A172 (cell line): ENCODE results near the gene VAPB. TPM values are rescaled to one million over a fixed set of nuclear protein-coding genes. Genes with fewer than 3 reads are reported as not detected.

ENCODE experiments used
- DNase-seq: peaks from one replicate; pipeline ENCODE4 v3.0.0-alpha.2; 2015; ENCODE audit warnings: low spot score
- total RNA-seq: library from RNA; depleted of rRNA; stranded (reverse); fragments of >200 nt; shearing (Covaris generic); gene quantifications from 2 replicates; pipeline ENCODE4 v1.2.3, GENCODE V29; 2014

The VAPB gene
- total RNA-seq, 1 experiment from 2014 or later = 10.0 TPM

DNA sequence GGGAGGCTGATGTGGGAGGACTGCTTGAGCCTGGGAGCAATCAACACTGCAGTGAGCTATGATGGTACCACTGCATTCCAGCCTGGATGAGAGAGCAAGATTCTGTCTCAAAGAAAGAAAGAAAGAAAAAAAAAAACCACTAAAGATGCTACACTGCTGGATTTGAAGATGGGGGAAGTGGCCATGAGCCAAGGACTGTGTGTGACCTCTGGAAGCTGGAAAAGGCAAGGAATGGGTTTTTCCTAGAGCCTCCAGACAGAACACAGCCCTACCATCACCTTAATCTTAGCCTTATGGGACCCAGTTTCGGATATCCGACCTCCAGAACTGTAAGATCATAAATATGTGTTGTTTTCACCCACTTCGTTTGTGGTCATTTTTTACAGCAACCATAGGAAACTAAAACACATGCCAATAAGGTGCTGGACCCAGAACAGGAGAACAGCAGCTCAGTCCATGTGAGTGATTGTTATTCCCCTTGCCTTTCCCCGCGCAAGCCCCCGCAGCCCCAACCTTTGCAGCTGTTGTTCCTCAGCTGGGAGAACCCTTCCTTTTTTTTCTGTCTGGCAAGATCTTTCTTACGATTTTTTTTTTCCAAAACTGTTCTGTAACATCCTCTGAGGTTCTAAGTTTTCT lies 11.1 kb upstream of the VAPB start:
- no peak for DNase-seq

DNA sequence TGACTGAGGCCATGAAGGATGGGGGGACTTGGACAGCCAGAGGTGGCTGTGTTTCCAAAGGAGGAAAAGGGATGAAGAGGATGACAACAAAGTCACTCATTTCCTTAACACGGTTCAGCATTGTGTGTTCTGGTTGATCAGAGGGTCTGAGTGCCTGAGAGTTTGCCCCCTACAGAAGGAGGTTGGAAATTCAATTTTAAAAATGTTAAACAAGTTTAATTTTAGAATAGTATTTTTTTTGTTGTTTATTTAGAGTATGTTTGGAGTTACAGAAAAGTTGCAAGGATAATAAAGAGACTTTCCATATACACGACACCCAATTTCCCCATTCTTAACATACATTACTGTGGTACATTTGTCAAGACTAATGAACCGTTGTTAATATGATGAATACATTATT lies 10.3 kb upstream of the VAPB start:
- DNase-seq = no peak

DNA sequence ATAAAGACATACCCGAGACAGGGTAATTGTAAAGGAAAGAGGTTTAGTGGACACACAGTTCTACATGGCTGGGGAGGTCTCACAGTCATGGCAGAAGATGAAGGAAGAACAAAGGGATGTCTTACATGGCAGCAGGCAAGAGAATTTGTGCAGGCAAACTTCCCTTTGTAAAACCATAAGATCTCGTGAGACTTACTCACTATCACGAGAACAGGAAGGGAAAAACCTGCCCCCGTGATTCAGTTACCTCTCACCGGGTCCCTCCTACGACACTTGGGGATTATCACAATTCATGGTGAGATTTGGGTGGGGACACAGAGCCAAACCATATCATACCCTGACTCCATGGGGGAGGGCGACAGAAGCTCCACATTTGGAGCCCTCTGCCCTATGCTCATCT lies 7.4 kb upstream of the VAPB start:
- DNase-seq = no peak

DNA sequence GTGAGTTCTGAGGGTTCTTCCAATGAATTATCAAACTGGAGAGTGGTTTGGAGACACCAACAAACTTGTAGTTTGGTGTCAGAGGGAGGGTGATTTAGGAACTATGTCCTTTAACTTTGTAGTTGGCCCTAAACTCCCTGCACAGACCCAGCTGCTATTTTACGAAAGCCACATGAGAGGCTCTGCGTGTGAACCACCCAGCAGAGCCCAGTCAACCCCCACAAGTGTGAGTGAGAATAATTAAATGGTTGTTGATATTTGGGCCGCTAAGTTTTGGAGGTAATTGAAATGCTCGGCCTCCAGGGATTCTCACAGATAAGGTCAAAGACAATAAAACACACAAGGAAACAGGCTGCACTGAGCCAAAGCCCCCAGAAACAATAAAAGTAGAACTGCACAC lies 6.9 kb upstream of the VAPB start:
- DNase-seq = no peak

DNA sequence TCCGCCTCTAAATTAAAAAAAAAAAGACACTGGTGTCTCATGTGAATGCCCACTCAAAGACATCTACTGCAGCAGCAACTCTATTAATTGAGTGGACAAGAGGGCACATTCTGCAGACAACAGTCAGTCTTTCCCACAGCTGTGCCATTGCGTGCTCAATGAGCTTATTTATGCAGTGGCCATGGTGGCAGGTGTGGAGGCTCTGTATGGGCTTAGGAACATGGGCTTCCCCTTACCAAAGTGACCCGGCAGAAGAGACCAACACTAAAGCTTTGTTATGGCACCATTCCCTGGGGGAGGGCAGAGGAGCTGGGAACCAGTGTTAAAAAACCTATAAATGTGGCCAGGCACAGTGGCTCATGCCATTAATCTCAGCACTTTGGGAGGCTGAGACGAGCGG lies 4.2 kb upstream of the VAPB start:
- no peak for DNase-seq

DNA sequence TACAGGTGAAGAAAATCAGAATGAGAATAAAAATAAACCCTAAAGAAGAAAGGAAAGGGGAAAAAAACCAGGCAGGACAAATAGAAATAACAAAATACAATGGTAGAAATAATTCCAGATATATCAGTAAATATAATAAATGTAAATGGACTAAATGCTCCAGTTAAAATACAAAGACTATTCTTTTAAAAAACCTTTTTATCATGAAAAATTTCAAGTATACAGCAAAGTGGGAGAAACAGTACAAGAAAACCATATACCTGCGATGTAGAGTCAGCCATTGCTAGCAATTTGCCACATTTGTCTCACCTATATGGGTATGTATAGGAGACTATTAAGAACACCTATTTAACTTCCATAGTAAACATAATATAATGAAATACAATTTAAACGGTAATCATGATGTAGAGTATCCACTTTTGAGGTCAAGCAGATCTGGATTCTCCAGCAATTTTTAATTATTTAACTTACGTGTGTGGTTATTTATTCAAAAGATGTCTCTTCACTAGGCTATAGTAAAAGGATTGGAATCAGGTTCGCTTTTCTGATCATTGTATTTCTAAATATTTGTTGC lies 914 bp upstream of the VAPB start:
- DNase-seq = no peak

DNA sequence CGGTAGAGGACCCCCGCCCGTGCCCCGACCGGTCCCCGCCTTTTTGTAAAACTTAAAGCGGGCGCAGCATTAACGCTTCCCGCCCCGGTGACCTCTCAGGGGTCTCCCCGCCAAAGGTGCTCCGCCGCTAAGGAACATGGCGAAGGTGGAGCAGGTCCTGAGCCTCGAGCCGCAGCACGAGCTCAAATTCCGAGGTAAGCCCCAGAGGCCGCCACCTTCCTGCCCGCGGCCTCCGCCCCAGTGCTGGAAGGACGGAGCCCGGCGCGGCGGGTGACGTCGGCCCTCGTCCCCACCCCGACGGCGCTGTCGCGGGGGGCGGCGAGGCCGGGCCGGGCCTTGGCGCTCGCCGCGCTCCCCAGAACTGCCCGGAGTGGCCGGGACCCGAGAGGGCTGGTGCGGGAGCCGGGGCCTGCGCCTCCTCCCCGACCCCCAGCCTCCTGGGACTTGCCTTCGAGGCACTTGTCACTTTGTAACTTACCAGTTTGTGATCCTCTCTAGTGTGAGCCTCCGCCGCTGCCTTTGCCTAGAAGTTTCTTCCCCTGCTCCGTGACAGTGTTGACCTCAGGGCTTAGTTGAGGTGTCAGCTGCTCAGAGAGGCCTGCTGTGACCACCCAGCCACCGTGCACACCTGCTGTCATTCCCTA lies 417 bp downstream of the VAPB start:
- no peak for DNase-seq

DNA sequence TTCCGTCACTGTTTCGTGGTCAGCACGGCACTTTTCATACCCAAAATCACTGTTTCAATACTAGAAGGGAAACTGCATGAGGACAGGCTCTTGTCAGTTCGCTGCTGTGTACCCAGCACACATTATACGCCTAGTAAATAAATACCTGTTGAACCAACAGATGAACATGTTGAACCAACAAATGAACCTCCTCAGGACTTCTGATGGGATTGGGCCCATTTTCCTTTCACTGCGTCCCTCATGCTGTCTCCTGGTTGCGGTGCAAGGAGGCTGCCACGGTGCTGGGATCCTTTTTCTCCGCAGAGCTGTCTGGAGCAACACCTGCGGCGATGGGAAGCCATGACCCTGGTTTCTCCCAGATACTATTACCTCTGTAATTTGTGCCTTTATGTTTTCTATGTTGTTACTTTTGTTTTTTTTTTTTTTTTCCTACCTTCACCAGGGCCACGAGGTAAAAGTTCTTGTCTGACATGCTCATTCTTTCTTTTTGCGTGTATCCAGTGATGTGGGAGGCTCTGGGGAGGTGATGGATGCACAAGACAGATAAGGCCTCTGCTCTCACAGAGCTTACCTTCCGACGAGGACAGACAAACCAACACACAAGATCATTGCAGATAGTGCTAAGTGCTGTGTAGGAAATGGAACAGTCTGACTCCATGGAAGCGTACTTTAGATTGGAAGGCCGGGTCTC lies 1.1 kb downstream of the VAPB start:
- no peak for DNase-seq

DNA sequence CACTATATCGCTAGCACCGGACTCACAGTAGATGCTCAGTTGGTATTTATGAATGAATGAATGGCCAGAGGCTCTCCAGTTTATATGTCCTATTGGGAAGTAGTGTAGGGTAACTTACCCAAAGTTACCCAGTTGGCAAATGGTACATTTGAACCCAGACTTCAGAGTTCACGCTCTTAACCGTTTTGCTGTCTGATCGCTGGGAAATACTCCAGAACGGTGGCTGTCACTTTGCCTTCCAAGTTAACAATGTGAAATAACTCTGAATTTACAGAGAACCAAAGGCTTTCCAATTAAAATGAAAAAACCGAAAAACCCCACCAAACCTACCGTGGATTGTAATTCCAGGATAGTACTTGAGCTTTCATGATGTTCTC lies 1.6 kb downstream of the VAPB start:
- DNase-seq = no peak

DNA sequence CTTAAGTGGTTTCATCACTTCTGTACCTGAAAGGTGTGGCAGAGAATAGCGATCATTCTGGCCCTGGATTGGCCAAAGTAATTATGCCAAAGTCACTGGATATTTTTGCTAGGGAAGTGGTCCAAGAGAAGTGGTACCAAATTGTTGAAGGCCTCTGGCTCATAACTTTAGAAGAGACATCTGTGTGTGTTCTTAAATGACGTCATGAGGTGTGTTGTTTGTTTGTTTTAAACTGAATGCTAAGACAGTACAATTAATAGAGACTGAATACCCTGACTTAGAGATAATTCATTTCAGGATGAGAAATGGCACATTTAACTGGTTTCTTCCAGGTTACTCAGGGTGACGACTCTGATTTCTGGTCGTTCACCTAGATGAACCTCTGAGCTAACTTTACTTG lies 3.3 kb downstream of the VAPB start:
- no peak for DNase-seq

DNA sequence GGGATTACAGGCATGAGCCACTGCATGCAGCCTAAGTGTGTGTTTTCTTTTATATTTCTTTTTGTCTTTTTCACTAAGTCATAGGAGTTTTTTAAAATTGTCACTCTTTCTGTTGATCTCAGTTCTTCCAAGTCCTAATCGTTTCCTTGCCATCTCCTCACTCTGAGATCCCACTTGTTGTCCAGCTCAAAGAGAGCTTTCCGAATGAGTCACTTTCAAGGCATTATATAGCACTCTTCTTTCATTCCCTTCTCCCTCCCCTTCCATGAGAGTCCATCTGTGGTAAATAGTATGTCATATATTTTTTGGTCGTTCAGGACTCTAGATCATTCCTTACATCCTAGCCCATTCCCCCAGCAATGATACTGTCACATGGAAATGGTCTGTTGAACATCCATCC lies 4.3 kb downstream of the VAPB start:
- no peak for DNase-seq

DNA sequence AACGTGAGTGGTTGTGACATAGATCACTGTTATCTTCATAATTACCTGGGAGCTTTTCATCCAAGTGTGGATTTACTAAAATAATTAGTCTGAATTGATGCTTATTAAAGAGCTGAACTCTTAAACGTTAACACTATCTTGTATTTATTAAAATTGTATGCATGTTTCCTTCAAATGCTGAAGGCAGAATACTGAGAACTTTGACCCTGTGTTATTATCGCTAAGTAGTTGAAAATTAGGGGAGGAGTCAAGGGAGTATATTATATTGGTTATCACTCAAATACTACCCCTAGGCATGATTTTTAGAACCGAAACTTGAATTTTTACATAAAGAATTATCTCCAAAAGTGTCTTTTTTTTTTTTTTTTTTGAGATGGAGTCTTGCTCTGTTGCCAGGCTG lies 5.8 kb downstream of the VAPB start:
- DNase-seq = no peak

DNA sequence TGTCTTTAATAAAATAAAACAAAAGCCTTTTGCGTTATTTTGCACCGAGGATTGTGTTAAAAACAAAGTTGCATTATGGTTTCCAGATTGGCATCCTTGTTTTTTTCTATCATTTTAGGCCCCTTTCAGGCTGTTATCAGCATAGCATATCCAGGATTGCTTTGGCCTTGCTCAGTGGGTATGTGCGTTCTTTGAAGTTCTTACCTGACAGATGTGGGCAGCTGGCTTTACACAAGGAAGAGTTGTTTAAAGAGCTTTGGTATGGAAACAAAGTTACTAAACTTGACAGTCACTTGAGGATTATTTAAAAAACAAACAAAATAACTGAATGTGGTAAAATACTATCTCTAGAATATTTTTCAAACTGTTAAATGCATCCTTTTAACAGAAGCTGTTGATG lies 6.6 kb downstream of the VAPB start:
- no peak for DNase-seq

DNA sequence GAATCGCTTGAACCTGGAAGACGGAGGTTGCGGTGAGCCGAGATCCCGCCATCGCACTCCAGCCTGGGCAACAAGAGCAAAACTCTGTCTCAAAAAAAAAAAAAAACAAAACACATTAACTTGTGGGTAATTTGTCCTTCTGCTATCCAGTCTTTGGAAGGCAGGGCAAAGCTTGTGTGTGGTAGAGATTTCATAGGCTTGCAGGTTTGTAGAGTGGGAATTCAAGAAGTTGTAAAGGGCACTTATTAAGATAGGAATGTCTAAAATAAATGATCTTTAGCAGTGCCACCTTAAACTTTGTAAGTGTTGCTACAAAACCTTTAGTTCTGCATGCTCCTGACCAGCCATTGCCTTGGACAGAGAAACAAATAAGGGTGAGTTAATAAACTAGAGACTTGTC lies 8.4 kb downstream of the VAPB start:
- DNase-seq = no peak

DNA sequence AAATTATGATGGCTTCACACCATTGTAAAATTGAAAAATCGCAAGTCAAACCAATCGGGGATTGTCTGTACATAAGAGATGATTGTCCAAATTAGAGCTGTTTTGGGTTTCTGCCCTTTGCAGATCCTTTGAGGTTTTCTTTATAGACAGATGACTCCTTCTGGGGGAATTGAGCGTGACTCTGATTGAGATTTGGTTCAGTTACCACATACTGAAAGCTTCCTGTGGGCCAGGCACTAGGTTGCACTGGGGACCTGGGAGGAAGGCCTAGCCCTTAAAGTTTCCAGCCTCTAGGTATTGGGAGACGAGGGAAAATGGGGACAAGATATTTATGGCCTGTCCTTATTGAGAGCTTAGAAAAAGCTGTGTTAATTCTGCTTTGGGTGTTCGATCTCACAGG lies 9.2 kb downstream of the VAPB start:
- no peak for DNase-seq

DNA sequence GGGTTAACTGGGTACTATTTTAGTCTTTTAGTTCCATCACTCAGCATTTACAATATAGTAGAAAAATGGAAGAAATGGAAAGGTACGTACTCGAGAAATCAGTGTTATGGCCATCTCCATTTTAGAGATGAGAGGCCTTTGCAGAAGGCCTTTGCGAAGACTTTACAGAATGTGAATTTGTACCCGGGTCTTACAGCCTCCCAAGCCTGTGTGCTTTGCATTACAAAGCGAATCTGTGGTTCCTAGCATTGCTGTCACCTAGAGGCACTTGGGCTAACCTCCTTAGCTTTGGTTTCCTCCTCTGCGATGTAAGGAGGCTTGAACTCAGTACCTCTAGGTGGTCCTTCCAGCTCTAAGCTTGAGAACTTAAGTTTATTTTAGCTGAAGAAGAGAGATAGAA lies 10.9 kb downstream of the VAPB start:
- DNase-seq = no peak

DNA sequence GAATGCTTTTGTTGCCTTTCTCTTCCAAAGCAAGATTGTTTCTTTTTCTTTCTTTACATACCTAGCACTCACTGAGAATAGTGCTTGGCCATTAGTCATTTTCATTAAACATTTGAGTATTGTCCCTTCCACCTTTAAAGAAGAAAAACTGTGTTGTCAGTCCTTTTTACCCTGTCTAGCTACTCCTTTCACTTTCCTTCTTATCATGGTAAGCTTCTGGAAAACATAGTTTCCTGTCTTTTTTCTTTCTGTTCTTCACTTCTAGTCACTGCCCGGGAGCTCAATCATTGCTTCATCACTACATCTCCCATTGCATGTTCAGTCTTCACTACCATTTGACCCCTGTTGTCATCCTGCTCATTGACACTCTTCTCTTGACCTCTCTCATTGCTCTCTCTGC lies 12.1 kb downstream of the VAPB start:
- no peak for DNase-seq

DNA sequence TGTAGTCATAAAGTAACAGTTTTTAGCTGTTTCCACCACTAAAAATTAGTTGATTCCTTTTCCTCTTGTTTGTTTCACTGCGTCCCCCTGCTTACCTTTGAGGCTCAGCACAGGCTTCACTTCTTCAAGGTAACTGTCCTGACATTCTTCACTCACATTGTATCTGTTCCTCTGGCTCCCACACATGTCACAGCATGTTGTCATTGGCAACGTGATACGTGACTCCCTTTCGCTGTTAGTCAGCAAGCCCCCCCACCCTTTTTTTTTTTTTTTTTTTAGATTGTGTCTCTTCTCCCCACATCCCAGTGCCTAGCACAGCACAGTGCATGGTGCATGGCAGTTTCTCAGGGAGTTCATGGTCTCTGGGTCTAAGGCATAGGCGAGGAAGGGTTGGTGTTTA lies 13.3 kb downstream of the VAPB start:
- DNase-seq = no peak

DNA sequence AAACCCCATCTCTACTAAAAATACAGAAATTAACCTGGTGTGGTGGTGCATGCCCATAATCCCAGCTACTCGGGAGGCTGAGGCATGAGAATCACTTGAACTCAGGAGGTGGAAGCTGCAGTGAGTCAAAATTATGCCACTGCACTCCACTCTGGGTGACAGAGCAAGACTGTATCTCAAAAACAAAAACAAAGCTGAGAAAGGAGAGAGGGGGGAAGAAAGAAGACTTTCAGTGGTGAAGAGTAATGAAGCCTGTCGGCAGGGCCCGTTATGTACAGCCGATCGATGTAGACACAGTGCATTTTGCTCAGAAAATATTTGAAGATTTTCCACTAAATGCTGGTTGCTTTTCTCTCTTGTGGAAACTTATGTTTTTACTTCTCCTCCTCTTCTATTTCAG lies 13.8 kb downstream of the VAPB start:
- no peak for DNase-seq

DNA sequence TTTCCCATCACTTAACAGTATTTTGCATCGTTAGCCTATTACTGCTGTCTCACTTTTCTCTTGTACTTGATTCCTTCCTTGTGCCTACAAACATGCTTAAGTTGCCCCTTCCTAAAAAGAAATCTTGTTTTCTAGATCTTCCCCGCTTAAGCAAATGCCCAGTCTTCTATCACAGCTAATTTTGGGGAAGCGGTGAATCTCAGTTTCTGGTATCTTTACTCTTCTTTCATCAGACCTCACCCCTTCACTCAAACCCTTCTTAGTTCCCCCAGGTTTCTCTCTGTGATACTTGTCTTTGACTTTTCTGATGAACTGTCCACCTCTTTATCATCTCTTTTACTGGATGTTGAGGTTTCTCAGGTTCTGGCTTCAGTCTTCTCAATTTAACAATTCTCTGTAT lies 14.2 kb downstream of the VAPB start:
- no peak for DNase-seq

DNA sequence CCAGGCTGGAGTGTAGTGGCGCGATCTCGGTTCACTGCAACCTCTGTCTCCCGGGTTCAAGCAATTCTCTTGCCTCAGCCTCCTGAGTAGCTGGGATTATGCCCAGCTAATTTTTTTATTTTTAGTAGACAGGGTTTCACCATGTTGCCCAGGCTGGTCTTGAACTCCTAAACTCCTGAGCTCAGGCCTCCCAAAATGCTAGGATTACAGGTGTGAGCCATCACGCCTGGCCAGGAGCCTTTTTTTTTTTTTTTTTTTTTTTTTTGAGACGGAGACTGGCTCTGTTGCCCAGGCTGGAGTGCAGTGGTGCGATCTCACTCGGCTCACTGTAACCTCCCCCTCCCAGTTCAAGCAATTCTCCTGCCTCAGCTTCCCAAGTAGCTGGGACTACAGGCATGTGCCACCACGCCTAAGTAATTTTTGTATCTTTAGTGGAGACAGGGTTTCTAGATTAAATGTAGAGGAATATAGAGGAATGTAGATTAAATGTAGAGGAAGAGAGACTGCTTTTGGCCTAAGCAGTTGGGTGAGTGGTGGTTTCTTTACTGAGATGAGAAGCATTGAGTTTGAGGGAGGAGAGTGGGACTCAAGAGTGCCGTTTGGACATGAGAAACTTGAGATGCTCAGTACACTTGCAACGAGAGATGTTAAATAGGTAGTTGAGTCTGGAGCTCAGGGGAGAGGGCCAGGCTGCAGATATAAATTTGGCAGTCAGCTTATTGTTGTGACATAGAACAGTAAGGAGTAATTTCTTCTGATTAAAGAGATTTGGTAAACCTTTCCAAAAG lies 16.7 kb downstream of the VAPB start:
- DNase-seq = no peak

DNA sequence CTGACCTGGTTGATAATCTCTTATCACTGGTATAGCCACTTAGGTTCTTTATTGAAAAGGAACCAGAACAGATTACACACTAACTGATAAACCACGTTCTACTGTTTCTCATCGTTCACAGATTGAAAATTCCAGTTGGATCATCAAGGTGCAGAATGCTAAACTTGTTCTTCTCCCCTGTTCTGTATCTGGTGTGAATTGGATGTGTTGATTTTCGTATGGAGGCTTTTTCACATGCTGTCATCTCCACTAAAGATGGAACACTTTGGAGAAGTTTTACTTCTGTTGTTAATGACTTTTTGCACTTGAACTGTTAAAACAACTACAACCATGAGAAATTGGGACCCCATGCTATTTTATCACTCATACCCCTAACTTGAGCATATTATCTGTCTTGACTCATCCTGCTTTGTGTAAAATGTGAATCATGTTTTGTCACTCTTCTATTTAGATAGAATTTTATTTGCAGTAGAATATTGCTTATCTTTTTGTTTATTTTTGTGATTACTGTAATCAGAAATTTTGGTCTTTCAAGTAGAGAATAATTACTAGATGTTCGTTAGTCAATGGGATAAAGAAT lies 17.5 kb downstream of the VAPB start:
- peak; percentile 23 for DNase-seq
